Keratinocyte (primary cell): Measurements from ENCODE around the gene ANKRD44.

ENCODE experiments used
- CTCF ChIP-seq, 3 experiments: IDR thresholded peaks in 1 of 3; conservative IDR thresholded peaks in 1 of 3; optimal IDR thresholded peaks in 1 of 3; 2 replicates in 2 of 3; 3 replicates in 1 of 3; pipeline versions ENCODE3 to v1.5.1; 2011; ENCODE audit warnings: low read length in 3 of 3, mild to moderate bottlenecking in 3 of 3, moderate library complexity in 2 of 3, control low read depth in 1 of 3, inconsistent platforms in 1 of 3; ENCODE audit not compliant: insufficient read depth in 2 of 3; ENCODE audit errors: extremely low read depth in 1 of 3
- EZH2 ChIP-seq: IDR thresholded peaks from one replicate; pipeline ENCODE4 v1.6.1; 2012; ENCODE audit warnings: inconsistent platforms, mild to moderate bottlenecking, low read length, moderate library complexity

DNA sequence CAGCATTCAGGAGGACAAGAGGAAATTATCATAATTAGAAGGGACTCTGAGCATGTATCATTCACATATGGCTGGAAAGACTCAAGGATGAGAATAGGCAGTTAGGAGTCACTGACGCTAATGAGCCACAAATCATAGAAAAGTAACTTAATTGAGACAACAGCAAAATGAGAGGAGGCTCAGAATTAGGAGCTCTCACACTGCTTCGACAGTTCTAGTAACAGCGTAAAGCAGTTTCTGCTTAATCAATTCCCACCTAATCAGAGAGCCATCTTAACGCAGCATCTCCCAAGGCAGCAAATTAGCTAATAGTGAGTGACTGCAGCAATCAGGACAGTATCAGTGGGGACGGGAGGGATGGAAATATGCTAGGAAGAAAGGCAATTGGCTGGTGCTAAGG lies 32.8 kb downstream of the ANKRD44 start:
- TF ChIP-seq CTCF (optimal IDR thresholded peaks at IDR 0.05 in 1 of 3, IDR thresholded peaks at IDR 0.05 in 1 of 3, conservative IDR thresholded peaks at IDR 0.05 in 1 of 3; ENCODE audit: extremely low read depth in 1 of 3, insufficient read depth in 2 of 3, low read length in 3 of 3) (no peak), EZH2 (no peak)
